ENCODE data around the gene FGFR2.

GRCh38 chr10:121616291-121616690, 18.0 kb upstream of the FGFR2 start:
- TF ChIP-seq, protein P1, sequence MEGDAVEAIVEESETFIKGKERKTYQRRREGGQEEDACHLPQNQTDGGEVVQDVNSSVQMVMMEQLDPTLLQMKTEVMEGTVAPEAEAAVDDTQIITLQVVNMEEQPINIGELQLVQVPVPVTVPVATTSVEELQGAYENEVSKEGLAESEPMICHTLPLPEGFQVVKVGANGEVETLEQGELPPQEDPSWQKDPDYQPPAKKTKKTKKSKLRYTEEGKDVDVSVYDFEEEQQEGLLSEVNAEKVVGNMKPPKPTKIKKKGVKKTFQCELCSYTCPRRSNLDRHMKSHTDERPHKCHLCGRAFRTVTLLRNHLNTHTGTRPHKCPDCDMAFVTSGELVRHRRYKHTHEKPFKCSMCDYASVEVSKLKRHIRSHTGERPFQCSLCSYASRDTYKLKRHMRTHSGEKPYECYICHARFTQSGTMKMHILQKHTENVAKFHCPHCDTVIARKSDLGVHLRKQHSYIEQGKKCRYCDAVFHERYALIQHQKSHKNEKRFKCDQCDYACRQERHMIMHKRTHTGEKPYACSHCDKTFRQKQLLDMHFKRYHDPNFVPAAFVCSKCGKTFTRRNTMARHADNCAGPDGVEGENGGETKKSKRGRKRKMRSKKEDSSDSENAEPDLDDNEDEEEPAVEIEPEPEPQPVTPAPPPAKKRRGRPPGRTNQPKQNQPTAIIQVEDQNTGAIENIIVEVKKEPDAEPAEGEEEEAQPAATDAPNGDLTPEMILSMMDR (IDR thresholded peaks at IDR 0.05; ENCODE audit: insufficient read depth, low read depth, low read length): no peak
- TF ChIP-seq EZH2 (IDR thresholded peaks at IDR 0.05; ENCODE audit: insufficient read depth, low read length): no peak

All from astrocyte (in vitro differentiated cells and primary cell).